GM23248 (cell line): ENCODE measurements around the gene PYDC1.

Source experiments
- EZH2 ChIP-seq: fragments of 200-600 bp; sonication (generic); IDR thresholded peaks from 2 replicates; pipeline ENCODE4 v1.6.1; 2018; ENCODE audit warnings: antibody characterized with exemption, mild to moderate bottlenecking; ENCODE audit not compliant: insufficient read depth, poor library complexity, severe bottlenecking
- EZH2phosphoT487 ChIP-seq: fragments of 200-600 bp; sonication (generic); IDR thresholded peaks from 2 replicates; pipeline ENCODE4 v1.6.1; 2018; ENCODE audit warnings: antibody characterized with exemption, moderate library complexity, mild to moderate bottlenecking, low read depth; ENCODE audit not compliant: insufficient read depth

DNA sequence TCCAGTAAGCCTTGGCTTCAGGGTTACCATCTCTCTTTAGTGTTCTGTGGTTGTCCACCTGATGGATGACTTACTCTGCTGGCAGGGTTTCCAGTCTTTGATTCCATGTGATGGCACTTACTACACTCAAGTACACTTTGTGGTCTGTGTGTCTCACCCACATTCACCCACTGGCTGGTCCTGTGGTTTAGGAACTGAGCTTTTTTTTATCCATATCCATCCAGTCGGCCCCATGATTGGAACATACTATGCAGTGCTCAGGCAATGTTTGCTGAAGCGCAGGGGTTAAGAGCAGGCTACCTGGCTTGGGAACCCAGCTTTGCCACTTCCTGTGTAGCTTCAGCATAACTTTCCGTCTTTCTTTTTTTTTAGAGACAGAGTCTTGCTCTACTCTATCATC lies 39.8 kb downstream of the PYDC1 start:
- TF ChIP-seq EZH2, result no peak
- TF ChIP-seq EZH2phosphoT487, result no peak
